ENCODE measurements around the gene PRKN.

The PRKN gene

DNA sequence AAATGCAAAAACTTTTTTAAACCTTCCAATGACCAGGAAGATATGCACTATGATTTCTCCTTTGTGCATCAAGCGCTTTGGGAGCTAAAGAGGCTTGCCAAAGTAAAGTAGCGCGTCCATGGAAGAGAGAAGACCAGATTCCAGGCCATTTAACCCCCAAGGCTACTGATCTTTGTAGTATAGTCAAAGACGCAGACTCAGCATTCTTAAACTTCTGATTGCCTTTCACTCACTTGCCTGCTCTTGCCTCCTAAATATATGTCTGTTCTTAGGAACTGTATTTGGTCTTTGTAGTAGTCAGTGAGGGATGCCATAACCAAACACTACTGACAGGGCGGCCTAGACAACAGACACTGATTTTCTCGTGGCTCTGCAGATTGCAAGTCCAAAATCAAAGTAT lies 426.4 kb downstream of the PRKN start:
- no peak for DNase-seq (ENCODE audit: low read depth)

DNA sequence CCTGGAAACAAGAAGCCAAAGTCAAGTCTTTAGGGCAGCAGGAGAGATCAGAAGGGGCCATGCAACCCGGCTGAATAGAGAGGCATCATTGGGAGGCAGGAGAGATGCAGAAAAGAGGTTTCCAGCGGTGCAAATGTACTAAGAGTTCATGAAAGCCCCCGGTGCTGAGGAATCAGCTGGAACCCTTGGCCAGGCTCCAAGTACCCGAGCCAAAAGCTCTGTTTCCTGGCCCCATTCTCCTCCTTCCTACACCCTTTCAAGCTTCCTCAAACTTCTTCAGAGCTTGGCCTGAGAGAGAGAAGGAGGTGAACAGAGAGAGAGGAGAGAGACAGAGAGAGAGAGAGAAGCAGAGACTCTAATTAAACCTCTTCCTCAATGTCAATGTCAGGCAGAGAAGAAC lies 433.5 kb downstream of the PRKN start:
- DNase-seq (ENCODE audit: low read depth) = no peak

DNA sequence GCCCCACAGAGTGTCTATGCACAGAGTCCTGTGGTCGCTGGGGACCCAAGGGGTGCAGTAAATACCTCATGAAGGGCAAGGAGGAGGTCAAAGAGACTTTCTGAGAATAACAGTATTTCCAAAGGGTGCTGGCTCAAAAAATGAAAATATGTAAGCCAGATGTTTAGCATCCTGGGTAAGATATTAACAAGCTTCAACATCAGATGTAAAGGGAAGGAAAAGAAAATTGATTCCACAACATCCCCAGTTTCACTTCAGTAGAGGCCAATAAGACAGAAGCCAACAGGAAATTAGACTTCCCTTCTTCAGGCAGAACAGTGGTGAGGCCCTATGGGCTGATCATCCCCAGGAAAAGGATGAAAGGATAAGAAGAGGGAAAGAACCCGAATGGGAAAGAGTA lies 434.7 kb downstream of the PRKN start:
- no peak for DNase-seq (ENCODE audit: low read depth)

DNA sequence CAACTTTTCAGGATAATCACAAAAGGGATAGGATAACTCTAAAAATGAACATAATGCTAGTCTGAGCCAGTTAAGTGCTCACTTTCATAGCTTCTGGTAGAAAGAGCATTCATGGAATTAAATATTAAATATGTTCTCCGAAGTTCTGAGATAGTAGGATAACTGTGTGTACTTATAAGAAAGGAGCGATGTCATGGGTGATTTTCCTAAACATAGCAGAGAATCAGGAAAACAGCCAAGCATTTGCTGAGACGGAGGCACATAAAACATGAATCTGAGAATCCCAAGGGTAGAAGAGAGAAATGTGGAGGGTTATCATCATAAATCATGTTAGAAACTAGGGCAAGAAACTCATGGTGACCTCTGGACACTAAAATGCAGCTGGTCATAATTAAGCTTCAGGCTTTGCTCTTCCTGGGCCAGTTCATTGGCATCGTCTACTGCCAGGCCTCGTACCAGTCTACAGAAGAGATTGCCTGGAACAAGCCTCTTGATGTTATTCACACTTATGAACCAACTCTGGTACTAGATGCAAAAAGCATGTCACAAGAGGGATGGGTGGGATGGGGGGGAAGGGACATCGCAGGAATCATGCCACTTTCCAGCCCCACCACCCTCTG lies 436.6 kb downstream of the PRKN start:
- DNase-seq (ENCODE audit: low read depth) = no peak

DNA sequence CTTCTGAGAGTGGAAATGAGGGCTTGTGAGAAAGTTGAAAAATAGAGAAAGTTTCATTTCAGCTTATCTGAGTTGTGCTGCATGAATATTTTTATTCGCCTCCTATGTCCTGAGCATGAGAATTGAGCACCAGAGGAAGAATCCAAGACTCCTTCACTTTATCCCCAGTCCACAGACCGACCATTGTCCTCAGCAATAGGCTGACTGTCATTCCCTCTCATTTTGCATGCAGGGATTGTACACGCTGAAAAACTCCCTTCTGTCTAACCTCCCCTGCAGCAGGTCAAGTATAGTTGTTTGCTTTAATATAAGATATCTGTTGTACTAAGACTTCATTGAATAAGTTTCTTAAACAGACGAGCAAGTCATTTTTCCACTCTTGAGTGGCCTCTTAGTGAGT lies 437.6 kb downstream of the PRKN start:
- no peak for DNase-seq (ENCODE audit: low read depth)

GRCh38 chr6:162273986-162274385 lies 453.6 kb downstream of the PRKN start:
- DNase-seq (ENCODE audit: low read depth) = no peak

- DNase-seq (ENCODE audit: low read depth) = no peak
These were observed 455.6 kb downstream of the PRKN start for GRCh38 chr6:162271922-162272321.

GRCh38 chr6:162270966-162271365 lies 456.6 kb downstream of the PRKN start:
- no peak for DNase-seq (ENCODE audit: low read depth)

DNA sequence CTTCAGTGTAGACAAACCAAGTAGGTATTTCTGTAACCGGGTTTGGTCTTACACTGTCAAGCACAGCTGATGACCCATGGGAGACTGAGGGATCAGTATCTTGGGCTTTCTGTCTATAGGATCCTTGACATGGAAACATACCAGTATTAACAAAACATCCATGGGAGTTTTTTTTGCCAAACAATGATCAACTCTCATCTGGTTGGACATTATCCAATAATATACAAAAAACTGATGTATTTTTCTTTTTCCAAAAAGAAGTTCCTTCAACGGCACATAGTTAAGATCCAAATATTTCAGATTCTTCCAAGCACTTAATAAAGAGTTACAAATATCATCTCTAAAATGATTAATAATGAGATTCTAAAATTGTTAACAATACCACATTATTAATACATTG lies 459.9 kb downstream of the PRKN start:
- DNase-seq (ENCODE audit: low read depth) = no peak

- DNase-seq (ENCODE audit: low read depth) = no peak
These were observed 460.4 kb downstream of the PRKN start for GRCh38 chr6:162267126-162267525.

- no peak for DNase-seq (ENCODE audit: low read depth)
These were observed 463.0 kb downstream of the PRKN start for GRCh38 chr6:162264581-162264980.

DNA sequence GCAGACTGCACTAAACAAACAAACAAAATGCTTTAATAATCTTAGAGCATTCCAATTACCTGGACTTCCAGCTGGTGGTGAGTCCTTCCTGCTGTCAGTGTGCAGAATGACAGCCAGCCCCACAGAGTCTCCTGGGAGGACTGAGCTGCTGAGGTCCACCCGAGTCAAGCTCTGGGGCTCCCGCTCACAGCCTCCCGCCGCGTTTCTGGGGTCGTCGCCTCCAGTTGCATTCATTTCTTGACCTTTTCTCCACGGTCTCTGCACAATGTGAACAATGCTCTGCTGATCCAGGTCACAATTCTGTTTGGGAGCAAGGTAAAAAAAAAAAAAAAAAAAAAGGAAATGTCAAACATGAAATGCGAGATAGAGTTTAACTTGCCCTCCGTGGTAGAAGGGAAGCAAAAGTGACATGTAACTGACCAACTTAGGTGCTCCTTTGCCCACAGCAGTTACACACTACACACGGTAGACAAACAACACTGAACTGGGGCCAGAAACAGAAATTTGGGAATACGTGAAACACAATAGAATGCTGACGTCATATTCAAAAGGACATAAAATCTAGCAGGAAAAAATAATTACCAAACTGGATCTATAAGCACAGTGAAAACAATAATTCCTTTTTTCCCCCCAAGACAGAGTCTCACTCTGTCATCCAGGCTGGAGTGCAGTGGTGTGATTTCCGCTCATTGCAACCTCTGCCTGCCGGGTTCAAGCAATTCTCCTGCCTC lies 464.9 kb downstream of the PRKN start:
- no peak for DNase-seq (ENCODE audit: low read depth)

- DNase-seq (ENCODE audit: low read depth) = no peak
These were observed 466.0 kb downstream of the PRKN start for GRCh38 chr6:162261598-162261997.

- no peak for DNase-seq (ENCODE audit: low read depth)
These were observed 467.5 kb downstream of the PRKN start for GRCh38 chr6:162260027-162260426.

DNA sequence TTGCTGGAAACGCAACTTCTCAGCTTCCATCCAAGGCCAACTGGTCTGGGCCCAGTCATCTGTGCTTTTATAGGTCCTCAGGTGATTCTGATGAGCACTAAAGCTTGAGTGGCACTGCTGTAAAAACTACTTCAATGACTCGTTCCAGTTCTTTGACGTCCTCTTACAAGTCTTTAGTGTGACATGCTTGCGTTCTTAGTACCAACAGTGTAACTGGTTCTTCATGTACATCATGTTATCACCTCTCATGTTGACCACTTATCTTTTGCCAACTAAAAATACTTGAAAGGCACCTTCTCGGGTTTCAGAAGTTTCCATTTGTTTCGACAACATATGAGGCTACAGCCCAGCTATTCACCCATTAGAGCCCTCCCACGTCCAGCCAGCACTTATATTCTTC lies 468.9 kb downstream of the PRKN start:
- no peak for DNase-seq (ENCODE audit: low read depth)

DNA sequence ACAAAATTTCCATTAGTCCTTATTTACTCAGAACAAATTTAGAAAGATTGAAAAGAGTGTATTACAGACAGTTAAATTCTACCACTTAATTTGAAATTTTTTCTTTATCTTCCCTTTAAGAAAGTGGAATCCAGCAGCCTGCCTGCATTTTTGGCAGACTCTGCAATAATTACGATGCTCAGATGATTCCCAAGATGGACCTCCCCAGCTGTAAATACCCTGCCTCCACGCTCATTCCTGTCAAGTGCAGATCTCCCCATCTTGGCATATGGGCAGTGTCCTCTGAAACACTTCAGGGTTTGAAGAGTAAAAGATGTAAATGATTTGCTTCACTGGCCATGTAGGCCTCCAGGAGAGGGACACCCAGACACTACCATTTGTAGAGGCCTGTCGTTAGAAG lies 471.2 kb downstream of the PRKN start:
- no peak for DNase-seq (ENCODE audit: low read depth)

- no peak for DNase-seq (ENCODE audit: low read depth)
These were observed 476.3 kb downstream of the PRKN start for GRCh38 chr6:162251257-162251656.

DNA sequence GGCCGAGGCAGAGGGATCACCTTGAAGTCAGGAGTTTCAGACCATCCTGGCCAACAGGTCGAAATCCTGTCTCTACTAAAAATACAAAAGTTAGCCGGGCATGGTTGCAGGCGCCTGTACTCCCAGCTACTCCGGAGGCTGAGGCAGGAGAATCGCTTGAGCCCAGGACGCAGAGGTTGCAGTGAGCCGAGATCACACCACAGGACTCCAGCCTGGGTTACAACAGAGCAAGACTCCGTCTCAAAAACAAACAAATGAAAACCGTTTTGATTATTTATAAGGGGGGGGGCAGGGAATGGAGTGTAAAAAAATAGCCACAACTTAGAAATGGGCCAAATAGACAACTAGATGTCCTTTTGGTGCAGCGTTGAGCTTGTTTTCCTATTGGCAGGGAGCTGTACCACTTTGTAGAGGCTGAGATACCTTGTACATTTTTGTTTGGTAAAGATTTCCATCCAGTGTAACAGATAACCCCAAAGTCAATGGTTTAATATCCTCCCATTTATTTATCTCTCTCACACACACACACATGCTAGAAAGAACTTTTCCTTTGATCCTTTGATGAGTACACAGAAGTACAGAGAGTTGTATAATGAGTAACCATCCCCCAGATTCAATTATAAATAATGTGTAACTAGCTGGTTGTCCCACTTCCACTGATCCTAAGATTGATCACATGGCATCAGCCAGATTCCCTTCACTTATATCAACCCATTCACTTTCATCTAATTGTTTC lies 477.5 kb downstream of the PRKN start:
- DNase-seq (ENCODE audit: low read depth) = no peak

- no peak for DNase-seq (ENCODE audit: low read depth)
These were observed 481.6 kb downstream of the PRKN start for GRCh38 chr6:162245830-162246420.

DNA sequence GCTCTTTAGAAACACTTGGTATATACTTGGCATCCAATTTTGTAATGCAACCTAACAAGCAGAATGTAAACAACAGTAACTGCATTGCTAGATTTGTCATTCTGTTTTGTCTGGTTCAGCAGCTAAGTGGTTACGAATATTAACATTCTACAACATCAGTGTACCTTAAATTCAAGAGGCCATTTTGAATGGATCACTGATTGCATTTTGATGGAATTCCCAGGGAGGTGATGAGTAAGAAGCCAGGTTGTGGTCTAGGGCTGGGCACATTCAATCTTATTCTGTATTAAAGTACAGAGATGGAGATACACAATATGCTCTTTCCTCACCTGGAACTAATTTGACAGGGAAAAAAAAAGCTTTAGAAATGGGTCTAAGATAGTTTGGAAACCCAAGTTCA lies 483.5 kb downstream of the PRKN start:
- DNase-seq (ENCODE audit: low read depth) = no peak

GRCh38 chr6:162242915-162243314 lies 484.7 kb downstream of the PRKN start:
- no peak for DNase-seq (ENCODE audit: low read depth)

- DNase-seq (ENCODE audit: low read depth) = no peak
These were observed 488.2 kb downstream of the PRKN start for GRCh38 chr6:162239330-162239729.

- DNase-seq (ENCODE audit: low read depth) = no peak
These were observed 488.9 kb downstream of the PRKN start for GRCh38 chr6:162238675-162239074.

All from stimulated activated CD8-positive, alpha-beta memory T cell treated with anti-CD3 and anti-CD28 coated beads, Interleukin-12 subunit alpha, Interleukin-12 subunit beta, amount 100 ng/mL, for 1 hour (primary cell).